ENCODE measurements around the gene RNF13.
A peak's percentile ranks its signal among the peaks of the same experiment; 100 is the strongest.

RNF13 gene

GRCh38 chr3:149781211-149781610 is 31.8 kb upstream of the RNF13 start:
- no peak for ATAC-seq
- no peak for TF ChIP-seq OSR1 (CRISPR knock-in tag; IDR thresholded peaks at IDR 0.05)

- TF ChIP-seq ZNF70 (CRISPR knock-in tag; IDR thresholded peaks at IDR 0.05), result no peak
- TF ChIP-seq CREB5 (CRISPR knock-in tag; IDR thresholded peaks at IDR 0.05; ENCODE audit: low read depth), result no peak
- TF ChIP-seq PPARA (CRISPR knock-in tag; IDR thresholded peaks at IDR 0.05; ENCODE audit: borderline replicate concordance), result no peak
- no peak for TF ChIP-seq CSDC2 (CRISPR knock-in tag; IDR thresholded peaks at IDR 0.05)
- no peak for TF ChIP-seq ZFP30 (CRISPR knock-in tag; IDR thresholded peaks at IDR 0.05)
- no peak for TF ChIP-seq TSHZ2 (CRISPR knock-in tag; IDR thresholded peaks at IDR 0.05)
- TF ChIP-seq ZFP3 (CRISPR knock-in tag; IDR thresholded peaks at IDR 0.05), result no peak
- no peak for TF ChIP-seq TCF4 (CRISPR knock-in tag; IDR thresholded peaks at IDR 0.05; ENCODE audit: borderline replicate concordance)
- no peak for TF ChIP-seq ZNF8 (CRISPR knock-in tag; IDR thresholded peaks at IDR 0.05)
- no peak for TF ChIP-seq ESRRG (CRISPR knock-in tag; IDR thresholded peaks at IDR 0.05)
- TF ChIP-seq TOX (CRISPR knock-in tag; IDR thresholded peaks at IDR 0.05; ENCODE audit: borderline replicate concordance), result no peak
- no peak for TF ChIP-seq BACH2 (CRISPR knock-in tag; IDR thresholded peaks at IDR 0.05; ENCODE audit: borderline replicate concordance)
- no peak for TF ChIP-seq PATZ1 (CRISPR knock-in tag; IDR thresholded peaks at IDR 0.05; ENCODE audit: borderline replicate concordance)
- no peak for TF ChIP-seq ZC3H10 (CRISPR knock-in tag; IDR thresholded peaks at IDR 0.05)
- TF ChIP-seq CSRNP3 (CRISPR knock-in tag; IDR thresholded peaks at IDR 0.05), result no peak
- no peak for TF ChIP-seq RARB (CRISPR knock-in tag; IDR thresholded peaks at IDR 0.05)
- ATAC-seq, result no peak
Measured at GRCh38 chr3:149781741-149782140, 31.3 kb upstream of the RNF13 start.

GRCh38 chr3:149783576-149783975 is 29.4 kb upstream of the RNF13 start:
- TF ChIP-seq BACH2 (CRISPR knock-in tag; IDR thresholded peaks at IDR 0.05; ENCODE audit: borderline replicate concordance) (no peak), ZFP30 (CRISPR knock-in tag; IDR thresholded peaks at IDR 0.05) (no peak), TSHZ2 (CRISPR knock-in tag; IDR thresholded peaks at IDR 0.05) (no peak), CREB5 (CRISPR knock-in tag; IDR thresholded peaks at IDR 0.05; ENCODE audit: low read depth) (no peak), TCF4 (CRISPR knock-in tag; IDR thresholded peaks at IDR 0.05; ENCODE audit: borderline replicate concordance) (no peak), ESRRG (CRISPR knock-in tag; IDR thresholded peaks at IDR 0.05) (no peak), ARNTL (CRISPR knock-in tag; IDR thresholded peaks at IDR 0.05; ENCODE audit: borderline replicate concordance, low read depth) (no peak), ZFP3 (CRISPR knock-in tag; IDR thresholded peaks at IDR 0.05) (no peak), ZNF8 (CRISPR knock-in tag; IDR thresholded peaks at IDR 0.05) (no peak), ISL1 (CRISPR knock-in tag; IDR thresholded peaks at IDR 0.05) (no peak), PPARA (CRISPR knock-in tag; IDR thresholded peaks at IDR 0.05; ENCODE audit: borderline replicate concordance) (no peak), SNAI2 (CRISPR knock-in tag; IDR thresholded peaks at IDR 0.05) (no peak), PATZ1 (CRISPR knock-in tag; IDR thresholded peaks at IDR 0.05; ENCODE audit: borderline replicate concordance) (no peak), ZNF565 (CRISPR knock-in tag; conservative IDR thresholded peaks at IDR 0.05; ENCODE audit: low read depth) (no peak)
- ATAC-seq, result peak; percentile 72

Measured in SK-N-SH treated with all-trans-retinoic acid at 6 μM for 48 hours (cell line).